HEK293 (cell line): ENCODE data around the gene STOX2.

Experiments used
- CTCF ChIA-PET: fragments of 350-600 bp; formaldehyde crosslinking; extraction: SDS; loops from one replicate; lab custom pipeline; 2021; ENCODE audit warnings: antibody characterized with exemption; lab: Yijun Ruan, JAX
- POLR2A ChIA-PET: fragments of 300-600 bp; formaldehyde crosslinking; extraction: SDS; loops from one replicate; lab custom pipeline; 2020; ENCODE audit warnings: antibody characterized with exemption, inconsistent platforms; lab: Yijun Ruan, JAX
- H3K27ac ChIP-seq: fragments of 200-500 bp; sonication (Bioruptor generic); 2 replicates; pipeline ENCODE4 v1.5.1; 2014; ENCODE audit warnings: low read depth, low read length, control low read depth, inconsistent platforms; ENCODE audit errors: extremely low read depth
- H3K36me3 ChIP-seq, 2 experiments: fragments of 200-500 bp in 1 of 2; sonication (Bioruptor generic) in 1 of 2; 1 replicate in 1 of 2; 2 replicates in 1 of 2; pipeline ENCODE4 v1.5.1; 2014 to 2017; ENCODE audit warnings: inconsistent platforms in 2 of 2, low read length in 2 of 2; ENCODE audit not compliant: control insufficient read depth in 2 of 2, insufficient read depth in 1 of 2
- H3K4me1 ChIP-seq: fragments of 200-500 bp; sonication (Bioruptor generic); 2 replicates; pipeline ENCODE4 v1.5.1; 2014; ENCODE audit warnings: mild to moderate bottlenecking, low read length, inconsistent platforms; ENCODE audit not compliant: control insufficient read depth, insufficient read depth
- H3K4me3 ChIP-seq: 2 replicates; pipeline ENCODE4 v1.5.1; 2011; ENCODE audit warnings: low read depth, mild to moderate bottlenecking, control low read depth, low read length, moderate library complexity
- H3K9me3 ChIP-seq: fragments of 200-500 bp; sonication (Bioruptor generic); 2 replicates; pipeline ENCODE4 v1.5.1; 2014; ENCODE audit warnings: low read depth, low read length, inconsistent platforms; ENCODE audit not compliant: control insufficient read depth, insufficient read depth
- BCL6B ChIP-seq: fragments of 450-650 bp; formaldehyde crosslinking; IDR thresholded peaks from 2 replicates; pipeline ENCODE4 v1.5.1; 2017; ENCODE audit warnings: missing biosample characterization, missing genetic modification characterization
- REST ChIP-seq: fragments of 450-650 bp; formaldehyde crosslinking; IDR thresholded peaks from 2 replicates; pipeline ENCODE4 v1.5.1; 2016; ENCODE audit warnings: missing biosample characterization, missing genetic modification characterization
- SCRT2 ChIP-seq: fragments of 450-650 bp; formaldehyde crosslinking; IDR thresholded peaks from 2 replicates; pipeline ENCODE4 v1.5.1; 2016; ENCODE audit warnings: missing biosample characterization, missing genetic modification characterization
- SP2 ChIP-seq: fragments of 450-650 bp; formaldehyde crosslinking; IDR thresholded peaks from 2 replicates; pipeline ENCODE4 v1.5.1; 2016; ENCODE audit warnings: missing biosample characterization, missing genetic modification characterization
- ZNF16 ChIP-seq: fragments of 450-650 bp; formaldehyde crosslinking; IDR thresholded peaks from 2 replicates; pipeline ENCODE4 v1.5.1; 2016; ENCODE audit warnings: low read depth, missing biosample characterization, missing genetic modification characterization
- ZNF302 ChIP-seq: fragments of 450-650 bp; formaldehyde crosslinking; IDR thresholded peaks from 2 replicates; pipeline ENCODE4 v1.5.1; 2016; ENCODE audit warnings: missing biosample characterization, missing genetic modification characterization, low read depth
- ZNF350 ChIP-seq: fragments of 450-650 bp; formaldehyde crosslinking; IDR thresholded peaks from 2 replicates; pipeline ENCODE4 v1.5.0; 2017; ENCODE audit warnings: missing biosample characterization, mild to moderate bottlenecking, missing genetic modification characterization
- ZNF521 ChIP-seq: fragments of 450-650 bp; formaldehyde crosslinking; IDR thresholded peaks from 2 replicates; pipeline ENCODE4 v1.5.1; 2017; ENCODE audit warnings: missing biosample characterization, mild to moderate bottlenecking, missing genetic modification characterization
- ZNF548 ChIP-seq: fragments of 450-650 bp; formaldehyde crosslinking; IDR thresholded peaks from 2 replicates; pipeline ENCODE4 v1.5.1; 2016; ENCODE audit warnings: missing biosample characterization, missing genetic modification characterization
- ZNF571 ChIP-seq: fragments of 450-650 bp; formaldehyde crosslinking; IDR thresholded peaks from 2 replicates; pipeline ENCODE4 v1.5.0; 2017; ENCODE audit warnings: missing biosample characterization, missing genetic modification characterization
- ZNF677 ChIP-seq: fragments of 450-650 bp; IDR thresholded peaks from 2 replicates; pipeline ENCODE4 v1.5.0; 2018; ENCODE audit warnings: missing biosample characterization, mild to moderate bottlenecking, missing genetic modification characterization, moderate library complexity
- ZNF785 ChIP-seq: fragments of 450-650 bp; formaldehyde crosslinking; IDR thresholded peaks from 2 replicates; pipeline ENCODE4 v1.5.1; 2016; ENCODE audit warnings: missing biosample characterization, missing genetic modification characterization
- ZNF843 ChIP-seq: fragments of 450-650 bp; formaldehyde crosslinking; IDR thresholded peaks from 2 replicates; pipeline ENCODE4 v1.5.1; 2016; ENCODE audit warnings: missing biosample characterization, missing genetic modification characterization
- TF ChIP-seq, protein P1 (sequence below): fragments of 450-650 bp; formaldehyde crosslinking; IDR thresholded peaks from 2 replicates; pipeline ENCODE4 v1.5.1; 2016; ENCODE audit warnings: missing biosample characterization, missing genetic modification characterization
- TF ChIP-seq, protein P2 (sequence below): fragments of 450-650 bp; formaldehyde crosslinking; IDR thresholded peaks from 2 replicates; pipeline ENCODE4 v1.5.1; 2017; ENCODE audit warnings: missing biosample characterization, missing genetic modification characterization
- TF ChIP-seq, protein P3 (sequence below): fragments of 450-650 bp; formaldehyde crosslinking; IDR thresholded peaks from 2 replicates; pipeline ENCODE4 v1.5.1; 2017; ENCODE audit warnings: missing biosample characterization, mild to moderate bottlenecking, missing genetic modification characterization, moderate library complexity

Gene STOX2

DNA sequence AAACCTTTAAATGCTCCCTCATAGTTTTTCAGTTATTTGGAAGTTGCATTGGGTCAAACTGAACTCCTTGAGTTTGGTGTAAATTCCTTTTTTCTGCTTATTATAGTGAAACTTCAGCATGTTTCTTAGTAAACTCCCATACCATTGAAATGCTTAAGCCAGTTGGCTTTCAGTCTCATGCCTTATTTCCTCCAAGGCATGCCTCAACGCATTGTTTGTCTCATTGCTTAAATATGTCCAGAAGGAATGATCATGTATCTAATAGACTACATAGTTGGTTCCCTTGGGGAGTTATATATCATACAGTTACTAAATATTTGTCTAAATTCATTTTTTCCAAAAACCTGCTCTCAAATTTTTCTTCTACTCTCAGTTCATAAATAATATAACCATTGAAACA, 114.0 kb downstream of the STOX2 start:
- Histone ChIP-seq H3K4me3 (no peak overlapping the region), H3K36me3 (no peaks in the 10 kb centered on the region)
- no peak for TF ChIP-seq ZNF785 (tag by site-specific recombination)
- TF ChIP-seq ZNF571: no peak
- TF ChIP-seq ZNF677: no peak
- TF ChIP-seq ZNF16 (tag by site-specific recombination): no peak
- TF ChIP-seq REST (tag by site-specific recombination): no peak
- no peak for TF ChIP-seq ZNF843 (tag by site-specific recombination)
- no peak for TF ChIP-seq ZNF521 (tag by site-specific recombination)
- no peak for TF ChIP-seq ZNF302 (tag by site-specific recombination)
- no peak for TF ChIP-seq ZNF548
- TF ChIP-seq BCL6B (tag by site-specific recombination): no peak
- TF ChIP-seq SP2 (tag by site-specific recombination): no peak
- TF ChIP-seq ZNF350 (tag by site-specific recombination): no peak
- no peak for TF ChIP-seq SCRT2 (tag by site-specific recombination)
- TF ChIP-seq, protein P1, sequence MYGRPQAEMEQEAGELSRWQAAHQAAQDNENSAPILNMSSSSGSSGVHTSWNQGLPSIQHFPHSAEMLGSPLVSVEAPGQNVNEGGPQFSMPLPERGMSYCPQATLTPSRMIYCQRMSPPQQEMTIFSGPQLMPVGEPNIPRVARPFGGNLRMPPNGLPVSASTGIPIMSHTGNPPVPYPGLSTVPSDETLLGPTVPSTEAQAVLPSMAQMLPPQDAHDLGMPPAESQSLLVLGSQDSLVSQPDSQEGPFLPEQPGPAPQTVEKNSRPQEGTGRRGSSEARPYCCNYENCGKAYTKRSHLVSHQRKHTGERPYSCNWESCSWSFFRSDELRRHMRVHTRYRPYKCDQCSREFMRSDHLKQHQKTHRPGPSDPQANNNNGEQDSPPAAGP: no peak
- TF ChIP-seq, protein P2, sequence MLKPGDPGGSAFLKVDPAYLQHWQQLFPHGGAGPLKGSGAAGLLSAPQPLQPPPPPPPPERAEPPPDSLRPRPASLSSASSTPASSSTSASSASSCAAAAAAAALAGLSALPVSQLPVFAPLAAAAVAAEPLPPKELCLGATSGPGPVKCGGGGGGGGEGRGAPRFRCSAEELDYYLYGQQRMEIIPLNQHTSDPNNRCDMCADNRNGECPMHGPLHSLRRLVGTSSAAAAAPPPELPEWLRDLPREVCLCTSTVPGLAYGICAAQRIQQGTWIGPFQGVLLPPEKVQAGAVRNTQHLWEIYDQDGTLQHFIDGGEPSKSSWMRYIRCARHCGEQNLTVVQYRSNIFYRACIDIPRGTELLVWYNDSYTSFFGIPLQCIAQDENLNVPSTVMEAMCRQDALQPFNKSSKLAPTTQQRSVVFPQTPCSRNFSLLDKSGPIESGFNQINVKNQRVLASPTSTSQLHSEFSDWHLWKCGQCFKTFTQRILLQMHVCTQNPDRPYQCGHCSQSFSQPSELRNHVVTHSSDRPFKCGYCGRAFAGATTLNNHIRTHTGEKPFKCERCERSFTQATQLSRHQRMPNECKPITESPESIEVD: no peak
- TF ChIP-seq, protein P3, sequence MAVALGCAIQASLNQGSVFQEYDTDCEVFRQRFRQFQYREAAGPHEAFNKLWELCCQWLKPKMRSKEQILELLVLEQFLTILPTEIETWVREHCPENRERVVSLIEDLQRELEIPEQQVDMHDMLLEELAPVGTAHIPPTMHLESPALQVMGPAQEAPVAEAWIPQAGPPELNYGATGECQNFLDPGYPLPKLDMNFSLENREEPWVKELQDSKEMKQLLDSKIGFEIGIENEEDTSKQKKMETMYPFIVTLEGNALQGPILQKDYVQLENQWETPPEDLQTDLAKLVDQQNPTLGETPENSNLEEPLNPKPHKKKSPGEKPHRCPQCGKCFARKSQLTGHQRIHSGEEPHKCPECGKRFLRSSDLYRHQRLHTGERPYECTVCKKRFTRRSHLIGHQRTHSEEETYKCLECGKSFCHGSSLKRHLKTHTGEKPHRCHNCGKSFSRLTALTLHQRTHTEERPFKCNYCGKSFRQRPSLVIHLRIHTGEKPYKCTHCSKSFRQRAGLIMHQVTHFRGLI (tag by site-specific recombination): no peak
- TF ChIP-seq, all 188 proteins: peak for 0
- POLR2A ChIA-PET: interaction anchor here (1.2 kb wide), 1 partner anchor 31 kb away, joined by 4 read pairs; no protein-coding TSS in a partner anchor
- CTCF ChIA-PET: no interaction called here
- H3K27ac ChIP-seq: no peak overlapping the region
- H3K9me3 ChIP-seq: no peaks in the 10 kb centered on the region
- no peaks in the 10 kb centered on the region for H3K4me1 ChIP-seq
